ENCODE measurements around the gene BMF.

The BMF gene

GRCh38 chr15:40040293-40040635 lies 68.4 kb downstream of the BMF start:
- CTCF ChIA-PET: interaction anchor here (0.9 to 22.7 kb wide), 6 partner anchors 20 to 297 kb away, joined by 3 to 511 read pairs (median 6); partner anchors contain the start of gene BMF
- no peak for TF ChIP-seq CTCF (IDR thresholded peaks at IDR 0.05; ENCODE audit: control extremely low read depth, extremely low read depth, low read depth, missing control alignments)
- DNase-seq (ENCODE audit: extremely low spot score): no peak
- POLR2A ChIA-PET: no interaction called here

GRCh38 chr15:40038638-40039543 lies 69.8 kb downstream of the BMF start, which contains the start of gene SRP14:
Gene SRP14 (minus strand): TSS chr15:40039181. CDS start chr15:40039116, 65 bp downstream.
- peak; percentile 94 for DNase-seq (ENCODE audit: extremely low spot score)
- CTCF ChIA-PET: interaction anchor here (1.0 to 22.7 kb wide), 7 partner anchors 8 to 281 kb away, joined by 3 to 511 read pairs (median 5); partner anchors contain the start of gene BMF
- no peak for TF ChIP-seq CTCF (IDR thresholded peaks at IDR 0.05; ENCODE audit: control extremely low read depth, extremely low read depth, low read depth, missing control alignments)
- POLR2A ChIA-PET: interaction anchor here (0.7 to 1.1 kb wide), 3 partner anchors 9 to 68 kb away, joined by 3 to 5 read pairs (median 4); no protein-coding TSS in a partner anchor

- CTCF ChIA-PET: interaction anchor here (1.0 to 22.7 kb wide), 8 partner anchors 9 to 1348 kb away, joined by 3 to 511 read pairs (median 6); partner anchors contain the start of gene BMF
- no peak for DNase-seq (ENCODE audit: extremely low spot score)
- TF ChIP-seq CTCF (IDR thresholded peaks at IDR 0.05; ENCODE audit: control extremely low read depth, extremely low read depth, low read depth, missing control alignments): no peak
- POLR2A ChIA-PET: interaction anchor here (1.1 kb wide), 1 partner anchor 9 kb away, joined by 5 read pairs; no protein-coding TSS in a partner anchor
These were observed 70.4 kb downstream of the BMF start for GRCh38 chr15:40038275-40038637.

Measured in GM10248 (cell line).